Muscle layer of duodenum (tissue), 2 donors: ENCODE data around the gene PSPC1.
"Not testable (repeated sequence)": the region's sequence is repeated elsewhere in the genome, so short reads cannot be mapped to it uniquely, and the experiment has no call there.

ENCODE experiments used
- H3K27ac ChIP-seq: one replicate; pipeline ENCODE4 v1.7.0; 2013; ENCODE audit warnings: mild to moderate bottlenecking, low read length
- H3K27me3 ChIP-seq: one replicate; pipeline ENCODE4 v1.7.0; 2013; ENCODE audit warnings: low read depth, mild to moderate bottlenecking, control low read depth, low read length
- H3K36me3 ChIP-seq, 2 donors: one replicate each; pipeline ENCODE4 v1.7.0; 2013; ENCODE audit warnings: low read length in 2 of 2, control low read depth in 1 of 2, mild to moderate bottlenecking in 1 of 2; ENCODE audit not compliant: insufficient read depth in 2 of 2, control insufficient read depth in 1 of 2
- H3K4me1 ChIP-seq, 2 donors: one replicate each; pipeline ENCODE4 v1.7.0; 2013; ENCODE audit warnings: low read length in 2 of 2, mild to moderate bottlenecking in 2 of 2, control low read depth in 1 of 2, moderate library complexity in 1 of 2; ENCODE audit not compliant: insufficient read depth in 2 of 2, control insufficient read depth in 1 of 2
- H3K4me3 ChIP-seq, 2 donors: one replicate each; pipeline ENCODE4 v1.7.0; 2013; ENCODE audit warnings: low read length in 2 of 2, low read depth in 1 of 2, mild to moderate bottlenecking in 1 of 2
- H3K9me3 ChIP-seq, 2 donors: one replicate each; pipeline ENCODE4 v1.7.0; 2013; ENCODE audit warnings: low read length in 2 of 2, control low read depth in 1 of 2, mild to moderate bottlenecking in 1 of 2; ENCODE audit not compliant: control insufficient read depth in 1 of 2
- donor health status: healthy.

The PSPC1 gene

DNA sequence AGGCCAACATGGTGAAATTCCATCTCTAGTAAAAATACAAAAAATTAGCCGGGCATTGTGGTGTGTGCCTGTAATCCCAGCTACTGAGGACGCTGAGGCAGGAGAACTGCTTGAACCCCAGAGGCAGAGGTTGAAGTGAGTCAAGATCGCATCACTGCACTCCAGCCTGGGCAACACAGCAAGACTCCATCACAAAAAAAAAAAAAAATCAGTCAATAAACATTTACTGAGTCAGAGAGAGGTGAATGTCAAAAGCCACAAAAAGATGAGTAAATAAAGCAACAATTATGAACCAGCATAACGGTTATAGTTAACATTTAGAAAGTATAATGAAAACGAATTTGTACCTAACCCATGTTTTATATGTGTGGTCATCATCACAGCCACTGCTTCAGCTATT lies 23.1 kb downstream of the PSPC1 start:
- no peaks in the 10 kb centered on the region for H3K4me1 ChIP-seq
- H3K36me3 ChIP-seq, result peaks cover 11 to 23% of the 10 kb centered on the region in 2 donors
- H3K27me3 ChIP-seq, result no peaks in the 10 kb centered on the region
- no peak overlapping the region for H3K4me3 ChIP-seq
- H3K27ac ChIP-seq, result no peak overlapping the region
- H3K9me3 ChIP-seq, result no peaks in the 10 kb centered on the region

DNA sequence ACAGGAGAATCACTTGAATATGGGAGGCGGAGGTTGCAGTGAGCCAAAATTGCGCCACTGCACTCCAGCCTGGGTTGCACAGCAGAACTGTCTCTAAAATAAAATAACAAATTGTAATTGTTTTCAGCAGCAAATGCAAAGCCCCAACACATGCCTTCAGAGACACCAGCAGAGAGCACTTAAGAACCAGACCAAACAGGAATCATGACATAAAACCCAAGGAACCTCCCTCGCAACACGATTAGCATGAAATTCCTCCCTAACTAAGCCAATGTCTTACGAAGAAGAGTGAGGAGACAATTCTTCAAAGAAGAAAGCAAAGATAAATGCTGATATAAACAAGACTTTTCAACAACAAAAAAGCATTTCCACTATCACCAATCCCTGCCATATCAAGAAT lies 40.1 kb downstream of the PSPC1 start:
- Histone ChIP-seq H3K27me3 (no peaks in the 10 kb centered on the region), H3K27ac (no peak overlapping the region), H3K4me3 (no peak overlapping the region), H3K9me3 (no peaks in the 10 kb centered on the region), H3K4me1 (no peaks in the 10 kb centered on the region), H3K36me3 (peaks cover 10 to 33% of the 10 kb centered on the region in 2 donors)

DNA sequence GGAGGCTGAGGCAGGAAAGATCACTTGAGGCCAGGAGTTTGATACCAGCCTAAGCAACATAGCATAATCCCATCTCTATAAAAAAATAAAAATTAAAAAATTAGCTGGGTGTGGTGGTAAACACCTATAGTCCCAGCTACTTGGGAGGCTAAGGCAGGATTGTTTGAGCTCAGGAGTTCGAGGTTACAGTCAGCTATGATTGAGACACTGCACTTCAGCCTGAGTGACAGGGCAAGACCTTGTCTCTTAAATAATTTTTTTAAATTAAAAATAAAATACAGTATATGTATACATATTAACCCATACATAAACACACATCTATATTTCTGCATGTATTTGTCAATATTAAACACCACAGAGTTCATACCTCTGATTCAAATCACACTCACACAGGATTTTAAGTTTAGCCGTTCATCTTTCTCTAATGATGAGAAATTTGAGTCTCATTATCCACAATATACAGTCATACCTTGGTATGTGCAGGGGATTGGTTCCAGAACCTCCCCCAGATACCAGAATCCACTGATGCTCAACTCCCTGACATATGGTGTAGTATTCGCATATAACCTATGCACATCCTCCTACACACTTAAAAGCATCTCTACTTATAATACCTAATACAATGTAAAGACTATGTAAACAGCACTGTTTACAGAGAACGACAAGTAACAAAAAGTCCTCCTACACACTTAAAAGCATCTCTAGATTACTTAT lies 44.7 kb downstream of the PSPC1 start:
- Histone ChIP-seq H3K27ac (no peak overlapping the region), H3K27me3 (no peaks in the 10 kb centered on the region), H3K4me1 (no peaks in the 10 kb centered on the region), H3K4me3 (no peak overlapping the region), H3K9me3 (no peaks in the 10 kb centered on the region), H3K36me3 (peaks cover 13 to 41% of the 10 kb centered on the region in 2 donors)

DNA sequence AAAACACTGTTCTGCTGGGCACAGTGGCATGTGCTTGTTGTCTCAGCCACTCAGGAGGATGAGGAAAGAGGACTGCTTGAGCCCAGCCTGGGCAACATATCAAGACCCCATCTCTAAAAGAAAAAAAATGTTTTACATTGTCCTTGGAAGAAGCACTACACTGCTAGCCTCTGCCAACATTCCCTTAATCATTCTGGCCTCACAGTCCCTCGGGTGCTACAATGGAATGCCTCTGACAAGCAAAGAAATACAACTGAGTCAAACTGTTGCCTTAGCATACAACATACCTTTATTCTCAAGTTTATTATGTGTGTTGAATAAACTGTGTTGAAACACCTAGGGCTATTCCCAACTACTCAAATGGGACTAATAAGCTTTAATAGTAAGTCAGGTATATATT lies 56.1 kb downstream of the PSPC1 start:
- Histone ChIP-seq H3K4me1 (no peaks in the 10 kb centered on the region), H3K27ac (no peak overlapping the region), H3K4me3 (no peak overlapping the region), H3K9me3 (no peaks in the 10 kb centered on the region), H3K27me3 (no peaks in the 10 kb centered on the region), H3K36me3 (peaks cover 3 to 14% of the 10 kb centered on the region in 2 donors)

DNA sequence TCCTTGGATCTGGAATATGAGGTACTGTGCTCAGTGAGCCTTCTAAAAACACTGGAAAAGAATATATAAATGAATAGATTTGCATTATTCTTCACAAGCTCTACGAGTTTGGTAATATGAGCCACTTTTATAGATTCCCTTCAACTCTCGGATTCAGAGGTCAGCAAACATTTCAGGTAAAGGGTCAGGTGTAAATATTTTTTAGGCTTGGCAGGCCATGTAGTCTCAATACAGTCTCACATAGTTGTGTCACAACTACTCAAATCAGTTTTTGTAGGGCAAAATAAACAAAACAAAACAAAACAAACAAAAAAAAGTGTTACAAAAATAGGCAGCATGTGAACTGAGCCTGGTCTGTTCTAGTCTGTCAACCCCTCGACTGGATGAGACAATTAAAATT lies 57.4 kb downstream of the PSPC1 start:
- Histone ChIP-seq H3K9me3 (no peaks in the 10 kb centered on the region), H3K4me1 (no peaks in the 10 kb centered on the region), H3K36me3 (peaks cover 3 to 10% of the 10 kb centered on the region in 2 donors), H3K4me3 (no peak overlapping the region), H3K27ac (no peak overlapping the region), H3K27me3 (no peaks in the 10 kb centered on the region)

DNA sequence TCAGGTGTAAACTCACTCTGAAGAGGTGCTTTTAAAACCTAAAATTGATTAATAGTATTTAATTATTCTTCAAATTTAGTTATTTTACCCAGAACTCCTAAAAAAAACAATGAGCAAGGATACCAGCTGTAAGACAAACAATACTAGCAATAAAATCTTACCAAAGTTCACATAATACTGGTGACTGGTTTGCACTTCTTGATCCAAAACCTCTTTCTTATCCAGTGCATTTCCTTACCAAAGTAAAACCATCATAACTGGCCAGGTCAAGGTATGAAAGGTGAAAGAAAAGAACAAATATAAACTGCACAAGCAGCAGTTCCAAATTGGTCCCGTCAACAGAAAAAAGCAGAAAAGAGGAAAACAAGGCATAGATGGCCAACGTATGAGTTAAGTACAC lies 62.7 kb downstream of the PSPC1 start:
- H3K27ac ChIP-seq, result no peak overlapping the region
- no peaks in the 10 kb centered on the region for H3K36me3 ChIP-seq
- H3K4me3 ChIP-seq, result no peak overlapping the region
- no peaks in the 10 kb centered on the region for H3K9me3 ChIP-seq
- no peaks in the 10 kb centered on the region for H3K4me1 ChIP-seq
- no peaks in the 10 kb centered on the region for H3K27me3 ChIP-seq

DNA sequence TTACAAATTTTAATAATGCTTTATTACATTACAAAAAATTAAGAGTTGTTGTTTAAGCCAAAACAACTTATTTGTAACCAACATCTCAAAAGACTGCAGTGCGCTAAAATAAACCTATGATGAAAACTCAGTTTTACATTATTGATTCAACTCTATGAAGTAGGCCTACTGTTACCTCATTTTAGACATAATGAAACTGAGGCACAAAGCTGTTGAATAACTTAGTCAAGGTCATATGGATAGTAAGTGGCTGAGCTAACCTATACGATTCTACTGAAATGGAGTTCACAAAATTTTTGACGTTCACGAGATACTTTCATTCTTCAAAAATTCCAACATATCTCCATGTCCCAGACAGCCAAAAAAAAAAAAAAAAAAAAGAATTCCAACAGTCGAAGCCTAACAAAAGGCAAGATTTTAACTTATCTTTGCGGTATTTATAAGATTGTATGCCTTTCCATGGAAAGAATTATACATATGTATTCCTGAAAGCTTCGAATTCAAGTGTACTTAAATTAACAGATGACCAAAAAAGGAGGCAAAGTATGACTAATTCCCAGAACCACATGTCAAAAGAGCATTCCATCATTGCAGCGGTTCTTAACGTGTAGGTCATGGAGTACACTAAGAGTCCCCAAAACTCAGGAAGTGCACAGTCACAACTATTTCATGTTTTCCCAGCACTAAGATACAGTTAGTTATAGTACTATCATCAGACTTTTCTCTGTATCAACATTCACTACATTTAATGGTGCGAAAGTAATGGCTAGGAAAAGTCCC lies 69.4 kb downstream of the PSPC1 start:
- Histone ChIP-seq H3K36me3 (peaks cover 0 to 3% of the 10 kb centered on the region in 2 donors), H3K4me1 (no peaks in the 10 kb centered on the region), H3K27ac (no peak overlapping the region), H3K27me3 (no peaks in the 10 kb centered on the region), H3K4me3 (no peak overlapping the region), H3K9me3 (no peaks in the 10 kb centered on the region)

DNA sequence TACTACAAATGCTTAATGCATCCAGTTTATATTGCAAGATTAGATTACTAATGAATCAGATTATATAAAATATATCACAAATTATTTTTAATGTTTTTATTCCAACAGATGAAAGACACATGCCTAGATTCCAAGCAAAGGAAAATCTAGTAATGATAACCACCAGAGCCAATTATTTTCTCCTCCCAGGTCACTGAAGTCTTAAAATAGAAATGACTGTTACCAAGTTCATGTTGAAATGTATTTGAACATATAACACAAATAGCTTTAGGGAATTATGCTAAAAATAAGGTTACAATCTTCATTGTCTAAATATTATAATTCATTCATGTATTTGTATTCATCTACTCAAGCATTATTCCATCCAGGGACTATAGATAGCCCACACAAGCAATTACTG lies 73.0 kb downstream of the PSPC1 start:
- H3K9me3 ChIP-seq, H3K27ac ChIP-seq, H3K27me3 ChIP-seq, H3K36me3 ChIP-seq, H3K4me3 ChIP-seq, H3K4me1 ChIP-seq: not testable (repeated sequence)

DNA sequence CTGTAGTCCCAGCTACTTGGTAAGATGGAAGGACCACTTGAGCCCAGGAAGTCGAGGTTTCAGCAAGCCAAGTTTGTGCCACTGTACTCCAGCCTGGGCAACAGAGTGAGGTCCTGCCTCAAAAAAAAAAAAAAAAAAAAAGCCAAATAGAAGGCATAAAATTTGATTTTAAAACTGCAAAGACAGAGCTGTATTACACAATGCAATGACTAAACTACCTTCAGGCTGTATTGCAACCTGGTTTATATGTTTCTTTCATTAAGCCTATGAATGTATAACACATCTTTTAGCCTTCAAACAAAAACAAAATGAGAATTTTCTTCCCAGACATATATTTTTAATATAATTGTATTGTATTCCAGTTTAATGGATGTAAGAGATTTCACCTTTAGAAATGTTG lies 73.7 kb downstream of the PSPC1 start:
- H3K36me3 ChIP-seq, H3K4me1 ChIP-seq, H3K27ac ChIP-seq, H3K27me3 ChIP-seq, H3K4me3 ChIP-seq, H3K9me3 ChIP-seq: not testable (repeated sequence)

DNA sequence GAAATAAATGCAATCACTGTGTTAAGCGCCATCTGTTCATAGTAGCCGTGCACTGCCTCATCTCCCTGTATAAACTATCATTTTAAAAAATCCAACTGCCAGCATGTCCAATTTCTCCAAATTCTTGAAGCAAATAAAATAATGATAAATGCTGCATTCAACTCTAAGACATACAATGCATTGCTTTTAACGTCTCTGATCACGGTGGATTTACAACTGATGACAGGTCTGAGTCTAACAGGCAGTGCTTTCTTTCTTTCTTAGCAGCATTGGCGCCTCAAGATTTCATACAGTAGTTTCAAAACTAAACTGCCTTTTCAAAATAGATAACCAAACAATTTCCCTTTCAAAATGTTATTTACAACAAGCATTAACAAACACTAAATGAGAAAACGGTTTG lies 78.5 kb downstream of the PSPC1 start:
- not testable (repeated sequence) for H3K4me1 ChIP-seq, H3K9me3 ChIP-seq, H3K27me3 ChIP-seq, H3K36me3 ChIP-seq, H3K4me3 ChIP-seq, H3K27ac ChIP-seq

DNA sequence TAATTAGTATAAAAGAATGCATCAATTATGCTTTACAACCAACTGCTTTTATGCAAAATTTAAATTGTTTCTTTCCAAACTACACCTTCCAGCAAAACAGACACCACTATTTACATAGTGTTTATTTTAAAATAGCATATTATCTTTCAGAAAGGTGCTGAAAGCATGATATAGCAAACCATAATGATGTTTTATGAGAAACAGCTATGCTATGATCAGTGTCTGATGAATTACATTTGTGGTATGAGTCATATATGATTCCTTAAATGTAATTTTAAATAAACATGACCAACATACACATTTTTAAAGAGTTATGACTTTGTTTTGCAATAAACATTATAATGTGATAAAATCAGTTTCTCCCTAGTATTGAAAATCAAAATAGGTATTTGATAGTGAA lies 81.1 kb downstream of the PSPC1 start:
- H3K27me3 ChIP-seq, H3K4me3 ChIP-seq, H3K4me1 ChIP-seq, H3K27ac ChIP-seq, H3K9me3 ChIP-seq, H3K36me3 ChIP-seq: not testable (repeated sequence)

DNA sequence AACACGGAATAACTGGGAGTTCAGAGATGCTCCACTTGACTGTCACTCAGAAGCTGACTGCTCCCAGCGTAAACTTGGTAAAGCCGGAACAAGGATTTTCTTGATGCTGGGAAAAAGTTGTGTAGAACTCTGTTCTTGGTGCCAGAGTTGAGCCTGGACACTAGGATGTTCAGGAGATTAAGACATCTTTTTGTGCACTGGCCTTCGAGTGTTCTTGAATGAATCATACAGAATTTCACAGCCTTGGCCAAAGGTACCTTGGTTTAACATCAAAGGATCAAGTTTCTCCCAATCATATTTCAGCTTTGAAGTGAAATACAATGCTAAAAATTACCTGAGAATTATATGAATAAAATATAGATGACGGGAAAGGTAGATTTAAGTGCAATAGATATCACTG lies 81.8 kb downstream of the PSPC1 start:
- H3K27me3 ChIP-seq, H3K4me3 ChIP-seq, H3K9me3 ChIP-seq, H3K36me3 ChIP-seq, H3K4me1 ChIP-seq, H3K27ac ChIP-seq: not testable (repeated sequence)
